HG03571 (cell line): Measurements from ENCODE around the gene PTPRM.

Experiments
- ATAC-seq: cut with Tn5 transposase; IDR thresholded peaks from one replicate; pipeline ENCODE4 v1.9.1; 2021; ENCODE audit not compliant: unreplicated experiment

Gene PTPRM

GRCh38 chr18:8296886-8297616 lies 729.9 kb downstream of the PTPRM start:
- ATAC-seq, result no peak

- no peak for ATAC-seq
These were observed 731.1 kb downstream of the PTPRM start for GRCh38 chr18:8298186-8298585.

GRCh38 chr18:8299054-8299980 lies 732.2 kb downstream of the PTPRM start:
- no peak for ATAC-seq

GRCh38 chr18:8300751-8301410 lies 733.8 kb downstream of the PTPRM start:
- ATAC-seq, result no peak

GRCh38 chr18:8301427-8302172 lies 734.5 kb downstream of the PTPRM start:
- no peak for ATAC-seq

- no peak for ATAC-seq
These were observed 736.1 kb downstream of the PTPRM start for GRCh38 chr18:8303151-8303755.

- no peak for ATAC-seq
These were observed 740.8 kb downstream of the PTPRM start for GRCh38 chr18:8307960-8308359.

- ATAC-seq, result no peak
These were observed 745.9 kb downstream of the PTPRM start for GRCh38 chr18:8313043-8313442.

GRCh38 chr18:8314124-8314523 lies 747.0 kb downstream of the PTPRM start:
- ATAC-seq, result no peak

- no peak for ATAC-seq
These were observed 752.8 kb downstream of the PTPRM start for GRCh38 chr18:8319798-8320489.

GRCh38 chr18:8322486-8322885 lies 755.4 kb downstream of the PTPRM start:
- no peak for ATAC-seq

GRCh38 chr18:8324343-8325065 lies 757.4 kb downstream of the PTPRM start:
- no peak for ATAC-seq

- no peak for ATAC-seq
These were observed 759.8 kb downstream of the PTPRM start for GRCh38 chr18:8326763-8327394.

GRCh38 chr18:8328126-8328525 lies 761.0 kb downstream of the PTPRM start:
- no peak for ATAC-seq

GRCh38 chr18:8329186-8329771 lies 762.2 kb downstream of the PTPRM start:
- ATAC-seq, result no peak

- no peak for ATAC-seq
These were observed 763.5 kb downstream of the PTPRM start for GRCh38 chr18:8330575-8330974.

- no peak for ATAC-seq
These were observed 765.2 kb downstream of the PTPRM start for GRCh38 chr18:8332286-8332685.

- ATAC-seq, result no peak
These were observed 766.8 kb downstream of the PTPRM start for GRCh38 chr18:8333961-8334360.
